ENCODE results near the gene MRPL52.

Gene MRPL52

DNA sequence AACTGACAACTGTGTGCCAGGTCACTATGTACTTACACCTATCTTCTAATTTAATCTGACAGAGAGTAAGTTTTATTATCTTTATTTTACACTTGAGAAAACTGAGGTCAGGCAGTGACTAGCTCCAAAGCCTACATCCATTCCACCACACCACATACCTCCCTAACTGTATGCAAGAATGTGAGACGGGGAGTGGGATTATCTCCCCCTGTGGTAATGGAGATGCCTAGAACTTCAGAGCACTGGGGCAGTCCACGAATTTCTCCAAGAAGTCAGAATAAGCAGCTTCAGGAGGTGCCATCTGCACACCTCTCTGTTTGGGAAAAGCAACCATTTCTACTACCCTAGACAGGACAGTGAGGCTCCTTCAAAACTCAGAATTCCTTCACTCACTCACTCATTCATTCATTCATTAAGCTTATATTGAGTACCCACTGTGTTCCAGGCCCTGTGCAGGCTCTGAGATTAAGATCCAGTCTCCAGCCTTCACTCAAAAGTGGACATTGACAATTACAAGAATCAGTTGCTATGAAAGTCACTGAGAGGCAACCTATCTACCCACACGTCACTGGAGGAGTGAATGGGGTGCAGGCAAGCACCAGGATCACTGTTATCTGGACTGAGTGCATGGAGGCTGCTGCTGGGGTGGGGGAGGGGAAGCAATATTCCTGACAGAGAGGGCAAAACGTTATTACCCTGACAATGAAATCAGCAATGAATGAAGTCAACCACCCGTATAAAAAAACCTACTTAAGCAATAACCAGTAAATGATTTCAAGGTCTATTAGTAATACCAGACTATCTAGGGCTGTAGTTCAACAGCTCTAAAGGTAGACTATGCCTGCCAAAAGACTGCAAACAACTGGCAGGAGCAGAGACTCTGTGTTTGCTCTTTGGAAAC is 32.4 kb upstream of the MRPL52 start:
- no peaks in the 10 kb centered on the region for H3K36me3 ChIP-seq (replicated peaks)
- in situ Hi-C loops (cut with HindIII; ENCODE audit: low pct_ligation_motif_present, low sequenced_read_pairs): no loop called here
- no peak overlapping the region for H3K4me3 ChIP-seq (ENCODE audit: low read depth, low read length)
- H3K27ac ChIP-seq: no peak overlapping the region
- H3K27me3 ChIP-seq (replicated peaks): no peaks in the 10 kb centered on the region
- TF ChIP-seq CTCF (IDR thresholded peaks at IDR 0.05; ENCODE audit: low read depth, low read length, missing control alignments): no peak
- no peak for DNase-seq

GRCh38 chr14:22798528-22798927 is 31.2 kb upstream of the MRPL52 start:
- Histone ChIP-seq H3K27ac (no peak overlapping the region), H3K36me3 (replicated peaks) (no peaks in the 10 kb centered on the region), H3K4me3 (ENCODE audit: low read depth, low read length) (no peak overlapping the region), H3K27me3 (replicated peaks) (no peaks in the 10 kb centered on the region)
- no peak for TF ChIP-seq CTCF (IDR thresholded peaks at IDR 0.05; ENCODE audit: low read depth, low read length, missing control alignments)
- in situ Hi-C loops (cut with HindIII; ENCODE audit: low pct_ligation_motif_present, low sequenced_read_pairs): no loop called here
- DNase-seq: no peak

DNA sequence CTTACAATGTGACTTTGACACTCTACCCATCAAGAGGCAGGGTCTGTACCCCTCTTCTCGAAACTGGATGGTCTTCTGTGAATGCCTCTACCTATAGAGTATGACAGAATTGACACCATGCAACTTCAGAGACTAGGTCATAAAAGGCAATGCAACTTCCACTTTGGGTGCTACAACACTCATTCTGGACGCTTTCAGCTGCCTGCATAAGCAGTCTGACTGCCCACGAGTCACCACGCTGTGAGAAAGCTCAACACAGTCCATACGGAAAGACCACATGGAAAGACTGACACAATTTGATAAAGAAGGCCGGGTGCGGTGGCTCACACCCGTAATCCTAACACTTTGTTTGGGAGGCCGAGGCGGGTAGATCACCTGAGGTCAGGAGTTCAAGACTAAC is 29.3 kb upstream of the MRPL52 start:
- TF ChIP-seq CTCF (IDR thresholded peaks at IDR 0.05; ENCODE audit: low read depth, low read length, missing control alignments): no peak
- H3K4me3 ChIP-seq (ENCODE audit: low read depth, low read length): no peak overlapping the region
- H3K27ac ChIP-seq: no peak overlapping the region
- H3K27me3 ChIP-seq (replicated peaks): no peaks in the 10 kb centered on the region
- DNase-seq: no peak
- no peaks in the 10 kb centered on the region for H3K36me3 ChIP-seq (replicated peaks)
- in situ Hi-C loops (cut with HindIII; ENCODE audit: low pct_ligation_motif_present, low sequenced_read_pairs): no loop called here

DNA sequence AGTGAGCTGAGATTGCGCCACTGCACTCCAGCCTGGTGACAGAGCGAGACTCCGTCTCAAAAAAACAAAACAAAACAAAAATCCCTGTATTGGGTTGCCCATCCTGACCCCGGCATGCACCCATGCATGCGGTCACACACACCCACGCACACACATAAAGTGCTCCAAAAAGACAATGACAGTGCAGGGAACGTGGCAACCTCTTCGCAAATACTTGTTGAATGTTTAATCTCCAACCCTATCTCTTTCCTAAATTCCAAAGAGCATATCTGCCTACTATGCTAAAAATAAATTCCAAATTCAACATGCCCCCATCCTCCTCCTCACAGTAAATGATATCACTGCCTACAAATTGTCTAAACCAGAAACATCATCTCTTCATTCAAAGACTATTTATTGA is 28.0 kb upstream of the MRPL52 start:
- Histone ChIP-seq H3K27me3 (replicated peaks) (no peaks in the 10 kb centered on the region), H3K4me3 (ENCODE audit: low read depth, low read length) (no peak overlapping the region), H3K27ac (no peak overlapping the region), H3K36me3 (replicated peaks) (no peaks in the 10 kb centered on the region)
- in situ Hi-C loops (cut with HindIII; ENCODE audit: low pct_ligation_motif_present, low sequenced_read_pairs): no loop called here
- no peak for DNase-seq
- TF ChIP-seq CTCF (IDR thresholded peaks at IDR 0.05; ENCODE audit: low read depth, low read length, missing control alignments): no peak

DNA sequence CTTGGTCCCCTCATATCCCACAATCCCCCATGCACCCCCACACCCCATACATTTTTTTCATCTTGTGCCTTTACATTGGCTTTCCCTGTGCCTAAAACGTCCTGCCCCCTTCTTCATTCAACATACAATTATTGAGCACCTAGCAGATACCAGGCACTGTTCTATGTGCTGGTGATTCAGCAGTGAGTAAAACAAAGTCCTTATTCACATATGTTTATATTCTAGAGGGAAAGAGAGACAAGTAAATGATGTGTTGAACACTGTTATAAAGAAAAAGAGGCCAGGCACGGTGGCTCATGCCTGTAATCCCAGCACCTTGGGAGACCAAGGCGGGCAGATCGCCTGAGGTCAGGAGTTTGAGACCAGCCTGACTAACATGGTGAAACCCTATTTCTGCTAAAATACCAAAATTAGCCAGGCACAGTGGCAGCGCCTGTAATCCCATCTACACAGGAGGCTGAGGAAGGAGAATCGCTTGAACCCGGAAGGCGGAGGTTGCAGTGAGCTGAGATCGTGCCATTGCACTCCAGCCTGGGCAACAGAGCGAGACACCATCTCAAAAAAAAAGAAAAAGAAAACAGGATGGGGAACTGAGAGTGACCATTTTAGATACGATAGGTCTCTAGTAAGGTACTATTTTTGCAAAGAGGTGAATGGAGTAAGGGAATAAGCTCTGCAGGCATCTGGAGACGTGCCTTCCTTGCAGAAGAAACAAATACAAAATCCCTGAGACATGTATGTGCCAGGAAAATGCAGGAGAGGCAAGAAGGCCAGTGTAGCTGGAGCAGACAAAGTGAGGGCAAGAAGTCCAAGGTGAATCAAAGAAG is 26.6 kb upstream of the MRPL52 start:
- H3K27me3 ChIP-seq (replicated peaks): no peaks in the 10 kb centered on the region
- no peak for TF ChIP-seq CTCF (IDR thresholded peaks at IDR 0.05; ENCODE audit: low read depth, low read length, missing control alignments)
- DNase-seq: no peak
- in situ Hi-C loops (cut with HindIII; ENCODE audit: low pct_ligation_motif_present, low sequenced_read_pairs): no loop called here
- H3K4me3 ChIP-seq (ENCODE audit: low read depth, low read length): no peak overlapping the region
- no peaks in the 10 kb centered on the region for H3K36me3 ChIP-seq (replicated peaks)
- H3K27ac ChIP-seq: no peak overlapping the region
